ENCODE measurements around the gene CFAP77.

The CFAP77 gene

DNA sequence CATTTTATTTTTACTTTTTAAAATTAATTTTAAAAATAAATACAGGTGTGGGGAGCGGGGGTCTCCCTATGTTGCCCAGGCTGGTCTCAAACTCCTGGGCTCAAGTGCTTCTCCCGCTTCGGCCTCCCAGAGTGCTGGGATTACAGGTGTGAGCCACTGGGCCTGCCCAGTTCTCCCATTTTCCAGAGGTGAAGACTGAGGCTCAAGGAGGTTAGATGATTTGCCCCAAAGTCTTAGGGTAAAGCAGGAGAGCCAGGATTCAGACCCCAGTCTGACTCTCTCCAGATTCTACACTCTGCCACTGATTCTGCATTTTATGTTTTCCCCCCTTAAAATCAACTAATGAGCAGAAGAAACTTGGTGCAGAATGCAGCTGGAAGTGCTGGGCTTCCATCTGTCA is 36.9 kb downstream of the CFAP77 start:
- Histone ChIP-seq H3K9me3 (ENCODE audit: insufficient read depth, low read depth, low read length) (no peaks in the 10 kb centered on the region), H3K4ac (ENCODE audit: low read depth, low read length) (no peak overlapping the region), H4K12ac (ENCODE audit: low read depth, low read length) (no peak overlapping the region), H3K79me2 (ENCODE audit: control insufficient read depth, insufficient read depth, low read length, poor library complexity) (no peaks in the 10 kb centered on the region), H3K14ac (ENCODE audit: low read length) (no peak overlapping the region), H2BK12ac (ENCODE audit: low read length) (no peak overlapping the region), H4K91ac (ENCODE audit: low read depth, low read length) (no peak overlapping the region), H3K4me1 (ENCODE audit: control insufficient read depth in 1 of 2, insufficient read depth in 2 of 2, low read length in 2 of 2) (no peaks in the 10 kb centered on the region), H3K4me2 (ENCODE audit: low read length) (no peak overlapping the region), H3K23ac (ENCODE audit: low read length) (no peak overlapping the region), H3K36me3 (ENCODE audit: control insufficient read depth in 1 of 2, insufficient read depth in 2 of 2, low read length in 2 of 2) (no peaks in the 10 kb centered on the region), H2BK120ac (ENCODE audit: insufficient read depth, low read length, poor library complexity) (no peak overlapping the region), H3K9ac (ENCODE audit: low read length) (no peak overlapping the region), H2BK5ac (ENCODE audit: low read depth, low read length, poor library complexity) (no peak overlapping the region), H3K79me1 (ENCODE audit: low read length) (no peaks in the 10 kb centered on the region), H3K27ac (ENCODE audit: low read depth, low read length) (no peak overlapping the region), H3K4me3 (ENCODE audit: low read depth, low read length) (no peak overlapping the region), H3K27me3 (ENCODE audit: insufficient read depth, low read length) (no peaks in the 10 kb centered on the region), H2AK5ac (ENCODE audit: low read length) (no peak overlapping the region), H2AFZ (ENCODE audit: insufficient read depth, low read length, poor library complexity) (no peak overlapping the region), H4K8ac (ENCODE audit: low read depth, low read length) (no peak overlapping the region), H3K18ac (ENCODE audit: low read length) (no peak overlapping the region)
- DNase-seq = no peak
- WGBS (ENCODE audit: extremely low coverage, insufficient coverage, insufficient read length) = no CpG with 5 or more reads among the region's 3 CpGs

DNA sequence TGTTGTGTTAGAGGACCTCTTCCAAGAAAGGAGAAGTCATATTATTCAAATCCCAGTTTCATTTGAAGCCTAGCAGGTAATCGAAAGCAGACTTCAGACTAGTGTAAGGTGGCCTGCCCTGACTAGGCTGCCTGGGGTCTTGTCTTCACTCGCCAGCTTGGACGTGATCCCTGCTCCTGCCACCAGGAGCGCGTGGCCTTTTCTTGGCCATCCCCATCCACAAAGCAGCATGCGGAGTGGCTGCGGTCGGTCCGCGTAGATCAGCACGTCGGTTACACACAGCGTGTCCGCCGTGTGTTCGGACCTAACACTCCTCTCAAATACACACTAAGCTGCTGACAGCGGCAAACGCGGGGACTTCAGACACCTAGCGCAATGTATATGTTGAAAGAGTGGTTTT is 37.3 kb downstream of the CFAP77 start:
- Histone ChIP-seq H2AK5ac (ENCODE audit: low read length) (no peak overlapping the region), H2BK12ac (ENCODE audit: low read length) (no peak overlapping the region), H3K23ac (ENCODE audit: low read length) (no peak overlapping the region), H3K4me3 (ENCODE audit: low read depth, low read length) (no peak overlapping the region), H3K79me2 (ENCODE audit: control insufficient read depth, insufficient read depth, low read length, poor library complexity) (no peaks in the 10 kb centered on the region), H3K79me1 (ENCODE audit: low read length) (no peaks in the 10 kb centered on the region), H2BK120ac (ENCODE audit: insufficient read depth, low read length, poor library complexity) (no peak overlapping the region), H3K36me3 (ENCODE audit: control insufficient read depth in 1 of 2, insufficient read depth in 2 of 2, low read length in 2 of 2) (no peaks in the 10 kb centered on the region), H4K8ac (ENCODE audit: low read depth, low read length) (no peak overlapping the region), H4K91ac (ENCODE audit: low read depth, low read length) (no peak overlapping the region), H3K4me2 (ENCODE audit: low read length) (no peak overlapping the region), H3K9me3 (ENCODE audit: insufficient read depth, low read depth, low read length) (no peaks in the 10 kb centered on the region), H2AFZ (ENCODE audit: insufficient read depth, low read length, poor library complexity) (no peak overlapping the region), H2BK5ac (ENCODE audit: low read depth, low read length, poor library complexity) (no peak overlapping the region), H3K9ac (ENCODE audit: low read length) (no peak overlapping the region), H3K4ac (ENCODE audit: low read depth, low read length) (no peak overlapping the region), H3K14ac (ENCODE audit: low read length) (no peak overlapping the region), H3K4me1 (ENCODE audit: control insufficient read depth in 1 of 2, insufficient read depth in 2 of 2, low read length in 2 of 2) (no peaks in the 10 kb centered on the region), H4K12ac (ENCODE audit: low read depth, low read length) (no peak overlapping the region), H3K27me3 (ENCODE audit: insufficient read depth, low read length) (no peaks in the 10 kb centered on the region), H3K18ac (ENCODE audit: low read length) (no peak overlapping the region), H3K27ac (ENCODE audit: low read depth, low read length) (no peak overlapping the region)
- WGBS (ENCODE audit: extremely low coverage, insufficient coverage, insufficient read length) = no CpG with 5 or more reads among the region's 20 CpGs
- peak in 1 of 2 donors; percentile 23 for DNase-seq

DNA sequence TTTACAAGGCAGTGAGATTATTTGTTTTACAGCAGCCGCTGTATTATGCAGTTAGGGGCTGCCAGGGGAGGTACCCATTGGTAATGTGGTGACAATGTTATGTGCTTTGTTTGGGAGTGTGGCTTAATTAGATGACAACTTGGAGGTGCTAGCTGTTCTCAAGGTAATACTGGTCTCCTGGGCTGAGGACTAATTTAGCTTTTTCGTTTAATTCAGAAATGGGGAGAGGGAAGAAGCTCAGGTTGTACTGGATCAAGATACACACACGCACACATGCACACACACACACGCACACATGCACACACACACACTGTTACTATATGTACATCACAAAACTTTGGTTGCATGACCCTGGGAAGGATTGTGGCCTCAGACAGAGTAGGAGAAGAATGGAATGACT is 37.9 kb downstream of the CFAP77 start:
- Histone ChIP-seq H3K23ac (ENCODE audit: low read length) (no peak overlapping the region), H3K9me3 (ENCODE audit: insufficient read depth, low read depth, low read length) (no peaks in the 10 kb centered on the region), H4K91ac (ENCODE audit: low read depth, low read length) (no peak overlapping the region), H3K4ac (ENCODE audit: low read depth, low read length) (no peak overlapping the region), H2BK5ac (ENCODE audit: low read depth, low read length, poor library complexity) (no peak overlapping the region), H3K79me2 (ENCODE audit: control insufficient read depth, insufficient read depth, low read length, poor library complexity) (no peaks in the 10 kb centered on the region), H2BK120ac (ENCODE audit: insufficient read depth, low read length, poor library complexity) (no peak overlapping the region), H3K4me1 (ENCODE audit: control insufficient read depth in 1 of 2, insufficient read depth in 2 of 2, low read length in 2 of 2) (no peaks in the 10 kb centered on the region), H2BK12ac (ENCODE audit: low read length) (no peak overlapping the region), H2AFZ (ENCODE audit: insufficient read depth, low read length, poor library complexity) (no peak overlapping the region), H3K4me3 (ENCODE audit: low read depth, low read length) (no peak overlapping the region), H3K27ac (ENCODE audit: low read depth, low read length) (no peak overlapping the region), H4K12ac (ENCODE audit: low read depth, low read length) (no peak overlapping the region), H3K27me3 (ENCODE audit: insufficient read depth, low read length) (no peaks in the 10 kb centered on the region), H2AK5ac (ENCODE audit: low read length) (no peak overlapping the region), H3K18ac (ENCODE audit: low read length) (no peak overlapping the region), H3K36me3 (ENCODE audit: control insufficient read depth in 1 of 2, insufficient read depth in 2 of 2, low read length in 2 of 2) (no peaks in the 10 kb centered on the region), H3K79me1 (ENCODE audit: low read length) (no peaks in the 10 kb centered on the region), H4K8ac (ENCODE audit: low read depth, low read length) (no peak overlapping the region), H3K4me2 (ENCODE audit: low read length) (no peak overlapping the region), H3K14ac (ENCODE audit: low read length) (no peak overlapping the region), H3K9ac (ENCODE audit: low read length) (no peak overlapping the region)
- no CpG with 5 or more reads among the region's 4 CpGs for WGBS (ENCODE audit: extremely low coverage, insufficient coverage, insufficient read length)
- DNase-seq = no peak

DNA sequence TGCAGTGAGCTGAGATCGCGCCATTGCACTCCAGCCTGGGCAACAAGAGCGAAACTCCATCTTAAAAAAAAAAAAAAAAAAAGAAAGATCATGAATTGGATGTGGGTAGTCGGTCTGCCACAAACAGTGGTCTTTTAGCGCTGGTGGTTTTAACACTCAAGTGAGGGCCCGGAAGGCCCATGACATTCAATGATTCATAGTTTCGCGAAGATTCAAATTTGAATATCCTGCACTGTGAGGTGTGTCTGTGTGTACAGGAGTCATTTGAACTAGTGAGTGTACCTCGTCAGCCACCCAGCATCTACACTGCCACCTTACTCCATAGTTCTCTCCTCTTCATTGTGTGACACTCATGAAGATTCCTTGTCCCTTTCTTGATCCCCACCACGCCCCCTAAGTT is 41.3 kb downstream of the CFAP77 start:
- Histone ChIP-seq H2AFZ (ENCODE audit: insufficient read depth, low read length, poor library complexity) (no peak overlapping the region), H3K4me1 (ENCODE audit: control insufficient read depth in 1 of 2, insufficient read depth in 2 of 2, low read length in 2 of 2) (no peaks in the 10 kb centered on the region), H2BK12ac (ENCODE audit: low read length) (no peak overlapping the region), H3K4me3 (ENCODE audit: low read depth, low read length) (no peak overlapping the region), H4K12ac (ENCODE audit: low read depth, low read length) (no peak overlapping the region), H3K9me3 (ENCODE audit: insufficient read depth, low read depth, low read length) (no peaks in the 10 kb centered on the region), H3K36me3 (ENCODE audit: control insufficient read depth in 1 of 2, insufficient read depth in 2 of 2, low read length in 2 of 2) (no peaks in the 10 kb centered on the region), H3K27ac (ENCODE audit: low read depth, low read length) (no peak overlapping the region), H3K4ac (ENCODE audit: low read depth, low read length) (no peak overlapping the region), H3K27me3 (ENCODE audit: insufficient read depth, low read length) (no peaks in the 10 kb centered on the region), H4K8ac (ENCODE audit: low read depth, low read length) (no peak overlapping the region), H2BK5ac (ENCODE audit: low read depth, low read length, poor library complexity) (no peak overlapping the region), H3K4me2 (ENCODE audit: low read length) (no peak overlapping the region), H4K91ac (ENCODE audit: low read depth, low read length) (no peak overlapping the region), H3K23ac (ENCODE audit: low read length) (no peak overlapping the region), H3K79me1 (ENCODE audit: low read length) (no peaks in the 10 kb centered on the region), H3K18ac (ENCODE audit: low read length) (no peak overlapping the region), H3K79me2 (ENCODE audit: control insufficient read depth, insufficient read depth, low read length, poor library complexity) (no peaks in the 10 kb centered on the region), H3K9ac (ENCODE audit: low read length) (no peak overlapping the region), H2BK120ac (ENCODE audit: insufficient read depth, low read length, poor library complexity) (no peak overlapping the region), H3K14ac (ENCODE audit: low read length) (no peak overlapping the region), H2AK5ac (ENCODE audit: low read length) (no peak overlapping the region)
- DNase-seq = no peak
- no CpG with 5 or more reads among the region's 10 CpGs for WGBS (ENCODE audit: extremely low coverage, insufficient coverage, insufficient read length)
